Gastroesophageal sphincter (tissue), 4 donors: ENCODE results near the gene PLA2G4D. TPM values are rescaled to one million over a fixed set of nuclear protein-coding genes. Genes with fewer than 3 reads are reported as not detected.

ENCODE experiments used
- ATAC-seq: fragments of 150-250 bp; one replicate; pipeline ENCODE4 v1.9.1; 2016; ENCODE audit warnings: mild to moderate bottlenecking, moderate library complexity
- H3K27ac ChIP-seq, 4 donors: fragments of 200-600 bp; sonication (generic) in 3 of 4; 1 replicate in 3 of 4; 2 replicates in 1 of 4; pipeline ENCODE4 v1.5.1; 2016 to 2019
- H3K27me3 ChIP-seq: fragments of 200-600 bp; sonication (generic); one replicate; pipeline ENCODE4 v1.5.1; 2019
- H3K36me3 ChIP-seq, 2 donors: fragments of 200-600 bp; sonication (generic); one replicate each; pipeline ENCODE4 v1.5.1; 2019; ENCODE audit warnings: control low read depth in 1 of 2
- H3K4me1 ChIP-seq, 3 donors: fragments of 200-600 bp; sonication (generic); 1 replicate in 2 of 3; 2 replicates in 1 of 3; pipeline ENCODE4 v1.5.1; 2016 to 2019; ENCODE audit warnings: control low read depth in 2 of 3
- H3K4me3 ChIP-seq, 2 donors: fragments of 200-600 bp; sonication (generic); one replicate each; pipeline ENCODE4 v1.5.1; 2019; ENCODE audit warnings: mild to moderate bottlenecking in 1 of 2, moderate library complexity in 1 of 2
- H3K9me3 ChIP-seq, 3 donors: fragments of 200-600 bp; sonication (generic); one replicate each; pipeline ENCODE4 v1.5.1; 2017 to 2019; ENCODE audit warnings: control low read depth in 2 of 3
- EP300 ChIP-seq: sonication (generic); formaldehyde crosslinking; IDR thresholded peaks from one replicate; pipeline ENCODE4 v1.6.1; 2017; ENCODE audit warnings: antibody characterized with exemption, mild to moderate bottlenecking
- POLR2A ChIP-seq, 2 donors: fragments of 450-650 bp; IDR thresholded peaks; one replicate each; pipeline ENCODE4 v1.6.1; 2017; ENCODE audit warnings: antibody characterized with exemption in 2 of 2, mild to moderate bottlenecking in 2 of 2, moderate library complexity in 1 of 2
- POLR2AphosphoS5 ChIP-seq: sonication (generic); formaldehyde crosslinking; IDR thresholded peaks from one replicate; pipeline ENCODE4 v1.6.1; 2017; ENCODE audit warnings: antibody characterized with exemption
- WGBS, 2 donors: methylation state at CpG; one replicate each; pipeline ENCODE4 v1.1.5; 2018; ENCODE audit warnings: low coverage in 1 of 2; 5-methylcytosine and 5-hydroxymethylcytosine counted together
- total RNA-seq, 4 donors: library from RNA; depleted of rRNA; stranded (reverse); fragments of >200 nt; gene quantifications; one replicate each; pipeline ENCODE4 v1.1.0, GENCODE V29; 2016
- TF ChIP-seq, protein P1 (sequence below), 4 experiments: fragments of 200-600 bp in 2 of 4; fragments of 450-650 bp in 2 of 4; sonication (generic) in 1 of 4; IDR thresholded peaks; one replicate each; pipeline ENCODE4 v1.5.1; 2017 to 2019; ENCODE audit warnings: antibody characterized with exemption in 4 of 4, mild to moderate bottlenecking in 2 of 4, moderate library complexity in 2 of 4

The PLA2G4D gene
- total RNA-seq, 4 donors from 2014 or later: not detected

DNA sequence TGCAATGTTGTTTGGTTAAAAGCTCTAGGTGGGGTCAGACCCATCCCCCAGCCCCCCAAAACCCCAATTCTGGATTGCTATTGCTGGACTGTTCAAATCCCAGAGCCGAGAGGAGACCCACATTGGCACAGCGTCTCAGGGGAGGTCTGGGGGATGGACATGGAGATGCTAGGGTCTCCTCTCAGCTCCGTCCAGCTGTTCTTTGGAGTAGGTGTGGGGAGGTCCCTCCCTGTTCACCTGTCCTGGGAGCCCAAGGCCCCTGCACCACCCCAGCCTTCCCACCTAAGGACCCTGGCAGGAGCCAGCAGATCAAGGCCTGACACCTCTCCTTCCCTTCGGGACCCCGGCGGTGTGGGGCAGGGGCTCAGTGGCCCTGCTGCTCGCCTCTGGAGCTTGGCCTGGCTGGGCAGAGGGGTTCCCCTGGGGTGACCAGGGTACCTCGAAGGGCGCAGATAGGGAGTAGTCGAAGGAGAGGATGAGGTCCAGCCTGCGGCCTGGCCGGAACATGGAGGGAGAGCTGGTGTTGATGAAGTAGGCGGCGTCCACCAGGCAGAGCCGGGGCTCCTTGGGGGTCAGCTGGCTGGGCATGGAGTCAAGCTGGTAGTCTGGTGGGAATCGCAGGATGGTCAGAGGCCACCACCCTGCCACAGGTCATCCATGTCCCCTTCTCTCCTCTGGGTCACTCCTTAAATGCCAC, 23.9 kb downstream of the PLA2G4D start:
- H3K4me1 ChIP-seq: no peaks in the 10 kb centered on the region
- TF ChIP-seq POLR2AphosphoS5: no peak
- TF ChIP-seq, protein P1, sequence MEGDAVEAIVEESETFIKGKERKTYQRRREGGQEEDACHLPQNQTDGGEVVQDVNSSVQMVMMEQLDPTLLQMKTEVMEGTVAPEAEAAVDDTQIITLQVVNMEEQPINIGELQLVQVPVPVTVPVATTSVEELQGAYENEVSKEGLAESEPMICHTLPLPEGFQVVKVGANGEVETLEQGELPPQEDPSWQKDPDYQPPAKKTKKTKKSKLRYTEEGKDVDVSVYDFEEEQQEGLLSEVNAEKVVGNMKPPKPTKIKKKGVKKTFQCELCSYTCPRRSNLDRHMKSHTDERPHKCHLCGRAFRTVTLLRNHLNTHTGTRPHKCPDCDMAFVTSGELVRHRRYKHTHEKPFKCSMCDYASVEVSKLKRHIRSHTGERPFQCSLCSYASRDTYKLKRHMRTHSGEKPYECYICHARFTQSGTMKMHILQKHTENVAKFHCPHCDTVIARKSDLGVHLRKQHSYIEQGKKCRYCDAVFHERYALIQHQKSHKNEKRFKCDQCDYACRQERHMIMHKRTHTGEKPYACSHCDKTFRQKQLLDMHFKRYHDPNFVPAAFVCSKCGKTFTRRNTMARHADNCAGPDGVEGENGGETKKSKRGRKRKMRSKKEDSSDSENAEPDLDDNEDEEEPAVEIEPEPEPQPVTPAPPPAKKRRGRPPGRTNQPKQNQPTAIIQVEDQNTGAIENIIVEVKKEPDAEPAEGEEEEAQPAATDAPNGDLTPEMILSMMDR (IDR thresholded peaks at IDR 0.05): no peak
- TF ChIP-seq EP300: no peak
- H3K27me3 ChIP-seq: peaks cover 28% of the 10 kb centered on the region
- H3K4me3 ChIP-seq: no peak overlapping the region
- no peak overlapping the region for H3K27ac ChIP-seq
- 100% methylated on average over 1 of the region's 16 CpGs; no CpG with 5 or more reads in 1 of the 2 donors for WGBS, 2 donors
- no peak for ATAC-seq
- no peaks in the 10 kb centered on the region for H3K36me3 ChIP-seq
- H3K9me3 ChIP-seq: no peaks in the 10 kb centered on the region

DNA sequence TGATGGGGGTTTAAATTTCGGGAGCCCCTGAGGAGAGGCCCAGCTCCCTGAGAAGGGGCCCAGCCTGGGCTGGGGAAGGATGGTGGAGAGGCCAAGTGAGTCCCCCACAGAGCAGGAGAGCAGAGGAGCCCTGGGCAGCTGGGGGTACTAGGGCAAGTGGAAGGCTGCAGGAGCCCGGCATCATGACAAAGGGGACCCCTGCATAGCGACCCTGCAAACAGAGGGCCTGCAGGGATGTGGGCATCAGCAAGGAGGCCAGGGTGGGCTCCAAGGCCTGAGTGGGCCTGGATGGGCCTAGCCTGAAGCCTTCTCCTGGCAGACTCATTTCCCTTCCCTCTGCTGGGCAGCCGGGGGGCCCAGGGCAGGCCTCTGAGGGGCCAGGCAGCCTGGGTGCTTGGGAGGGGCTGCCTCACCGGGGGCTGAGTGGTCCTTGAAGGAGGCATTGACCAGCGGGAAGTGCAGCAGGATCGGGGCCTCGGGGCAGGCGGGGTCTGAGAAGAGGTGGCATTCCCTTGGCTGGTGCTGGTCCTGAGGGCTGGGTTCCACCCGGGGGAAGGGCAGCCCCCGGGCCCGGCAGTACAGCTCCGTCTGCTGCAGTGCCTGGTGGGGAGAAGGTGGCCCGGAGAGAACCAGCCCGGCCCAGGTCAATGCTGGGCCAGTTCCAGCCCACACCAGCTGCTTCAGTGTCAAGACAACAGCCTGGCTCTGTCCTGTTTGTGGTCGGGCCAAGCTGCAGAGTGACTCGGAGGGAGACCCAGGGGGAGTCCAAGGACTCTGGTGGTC, 24.7 kb downstream of the PLA2G4D start:
- Histone ChIP-seq H3K27me3 (peaks cover 33% of the 10 kb centered on the region), H3K36me3 (no peaks in the 10 kb centered on the region), H3K4me1 (no peaks in the 10 kb centered on the region), H3K4me3 (no peak overlapping the region), H3K27ac (no peak overlapping the region), H3K9me3 (no peaks in the 10 kb centered on the region)
- TF ChIP-seq POLR2A (IDR thresholded peaks at IDR 0.05) (no peak), POLR2AphosphoS5 (no peak), EP300 (no peak)
- TF ChIP-seq, protein P1 (IDR thresholded peaks at IDR 0.05): no peak
- no peak for ATAC-seq
- WGBS, 2 donors: 74 to 100% methylated on average over 3 to 6 of the region's 17 CpGs

DNA sequence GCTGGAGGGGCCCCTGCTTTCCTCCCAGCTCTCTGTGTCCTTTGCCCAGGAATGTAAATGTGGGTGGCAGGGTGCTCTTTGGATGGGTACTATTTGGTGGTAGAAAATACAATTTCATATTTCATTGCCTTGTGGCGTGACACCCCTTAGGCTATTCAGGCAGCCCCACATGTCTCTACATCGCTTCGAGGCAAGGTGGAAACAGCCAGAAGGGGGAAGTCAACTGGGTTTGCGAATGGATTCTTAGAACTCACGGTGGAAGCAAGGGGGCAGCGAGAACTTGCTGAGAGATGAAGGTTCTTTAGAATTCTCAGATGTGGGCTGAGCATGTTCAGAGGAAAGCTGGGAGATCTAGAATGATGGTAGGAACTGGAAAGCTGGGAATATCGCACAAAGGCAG, 25.3 kb downstream of the PLA2G4D start:
- H3K27me3 ChIP-seq: peaks cover 33% of the 10 kb centered on the region
- WGBS, 2 donors: 80 to 87% methylated on average over 2 to 4 of the region's 7 CpGs
- no peaks in the 10 kb centered on the region for H3K9me3 ChIP-seq
- H3K36me3 ChIP-seq: no peaks in the 10 kb centered on the region
- H3K4me1 ChIP-seq: no peaks in the 10 kb centered on the region
- TF ChIP-seq, protein P1 (IDR thresholded peaks at IDR 0.05): no peak
- TF ChIP-seq POLR2A (IDR thresholded peaks at IDR 0.05): no peak
- TF ChIP-seq EP300: no peak
- TF ChIP-seq POLR2AphosphoS5: no peak
- H3K4me3 ChIP-seq: no peak overlapping the region
- no peak for ATAC-seq
- H3K27ac ChIP-seq: no peak overlapping the region

DNA sequence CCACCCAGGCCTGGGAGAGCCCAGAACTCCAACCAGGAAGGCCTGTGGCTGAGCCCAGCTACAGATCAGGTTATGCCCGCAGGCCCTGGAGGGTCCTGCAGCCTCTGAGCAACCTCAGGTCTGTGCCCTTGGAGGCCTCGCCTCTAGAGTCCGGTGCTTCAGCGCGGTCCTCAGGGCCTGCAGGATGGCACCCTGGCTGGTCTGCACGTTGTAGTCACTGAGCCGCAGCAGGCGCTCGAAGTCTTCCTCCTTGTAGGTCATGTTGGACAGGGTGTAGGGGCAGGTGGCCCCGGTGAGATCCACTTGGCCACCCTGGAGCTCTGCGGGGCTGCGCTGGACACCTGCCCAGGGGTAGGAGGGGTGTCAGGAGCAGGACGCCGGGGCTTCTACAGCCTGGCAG, 25.8 kb downstream of the PLA2G4D start:
- Histone ChIP-seq H3K9me3 (no peaks in the 10 kb centered on the region), H3K36me3 (no peaks in the 10 kb centered on the region), H3K4me3 (no peak overlapping the region), H3K27ac (no peak overlapping the region), H3K4me1 (no peaks in the 10 kb centered on the region), H3K27me3 (peaks cover 33% of the 10 kb centered on the region)
- peak; percentile 10 for ATAC-seq
- WGBS, 2 donors: no CpG with 5 or more reads among the region's 14 CpGs
- TF ChIP-seq, protein P1 (IDR thresholded peaks at IDR 0.05): no peak
- no peak for TF ChIP-seq POLR2AphosphoS5
- TF ChIP-seq EP300: no peak
- no peak for TF ChIP-seq POLR2A (IDR thresholded peaks at IDR 0.05)
